ENCODE data around the gene PIK3CD.

- TF ChIP-seq CTCF (IDR thresholded peaks at IDR 0.05; ENCODE audit: low read depth, low read length, poor library complexity, severe bottlenecking) (no peak), EZH2phosphoT487 (IDR thresholded peaks at IDR 0.05; ENCODE audit: borderline replicate concordance, low read length) (no peak)
Observed at GRCh38 chr1:9684801-9685200, 33.3 kb downstream of the PIK3CD start.
